HepG2 (cell line): Measurements from ENCODE around the gene CBLN3. TPM values are rescaled to one million over a fixed set of nuclear protein-coding genes. Genes with fewer than 3 reads are reported as not detected.

Experiments used
- E2F2 ChIP-seq: sonication (generic); formaldehyde crosslinking; IDR thresholded peaks from 2 replicates; pipeline ENCODE4 v1.4.0; 2020; ENCODE audit warnings: missing genetic modification reagents, borderline replicate concordance
- FOXC1 ChIP-seq: sonication (generic); formaldehyde crosslinking; IDR thresholded peaks from 2 replicates; pipeline ENCODE4 v1.8.0; 2022; ENCODE audit warnings: mild to moderate bottlenecking, missing genetic modification reagents, borderline replicate concordance
- KLF16 ChIP-seq, 2 experiments: sonication (generic) in 1 of 2; formaldehyde crosslinking in 1 of 2; IDR thresholded peaks; 2 replicates each; pipeline versions ENCODE4 v1.6.1 to v1.8.0; 2016 to 2023; ENCODE audit warnings: missing genetic modification reagents in 2 of 2, missing compliant biosample characterization in 1 of 2
- RBM22 ChIP-seq: fragments of 200-400 bp; formaldehyde crosslinking; optimal IDR thresholded peaks from 2 replicates; pipeline ENCODE3; 2017; ENCODE audit warnings: mild to moderate bottlenecking, low read length, moderate library complexity
- SRF ChIP-seq: IDR thresholded peaks from 2 replicates; pipeline ENCODE4 v1.6.1; 2011; ENCODE audit warnings: mild to moderate bottlenecking, low read depth, low read length, moderate library complexity
- TARDBP ChIP-seq: sonication (generic); formaldehyde crosslinking; IDR thresholded peaks from 2 replicates; pipeline ENCODE4 v1.8.0; 2022; ENCODE audit warnings: mild to moderate bottlenecking, missing genetic modification reagents
- TRAFD1 ChIP-seq: sonication (generic); formaldehyde crosslinking; IDR thresholded peaks from 2 replicates; pipeline ENCODE4 v1.5.1; 2020; ENCODE audit warnings: missing genetic modification reagents, mild to moderate bottlenecking, borderline replicate concordance
- YY1 ChIP-seq: IDR thresholded peaks from 2 replicates; pipeline ENCODE4 v1.6.1; 2011; ENCODE audit warnings: low read length, low read depth, moderate library complexity, mild to moderate bottlenecking; ENCODE audit not compliant: insufficient read depth, insufficient replicate concordance
- ZBTB40 ChIP-seq, 2 experiments: fragments of 450-650 bp in 1 of 2; sonication (generic) in 1 of 2; formaldehyde crosslinking in 1 of 2; IDR thresholded peaks; 2 replicates each; pipeline versions ENCODE4 v1.6.1 to v1.8.0; 2016 to 2022; ENCODE audit warnings: antibody characterized with exemption in 1 of 2, mild to moderate bottlenecking in 1 of 2, missing genetic modification reagents in 1 of 2
- ZFP36L1 ChIP-seq: sonication (generic); formaldehyde crosslinking; IDR thresholded peaks from 2 replicates; pipeline ENCODE4 v1.8.0; 2022; ENCODE audit warnings: mild to moderate bottlenecking, missing genetic modification reagents, moderate library complexity
- ZNF10 ChIP-seq: sonication (generic); formaldehyde crosslinking; IDR thresholded peaks from 2 replicates; pipeline ENCODE4 v1.4.0; 2020; ENCODE audit warnings: mild to moderate bottlenecking, low read depth, missing genetic modification reagents, borderline replicate concordance
- ZNF337 ChIP-seq: sonication (generic); formaldehyde crosslinking; IDR thresholded peaks from 2 replicates; pipeline ENCODE4 v1.5.1; 2020; ENCODE audit warnings: missing genetic modification reagents, low read depth, mild to moderate bottlenecking, borderline replicate concordance
- ZNF446 ChIP-seq: sonication (generic); formaldehyde crosslinking; IDR thresholded peaks from 2 replicates; pipeline ENCODE4 v1.5.0; 2020; ENCODE audit warnings: mild to moderate bottlenecking, missing genetic modification reagents
- ZNF740 ChIP-seq: sonication (generic); formaldehyde crosslinking; IDR thresholded peaks from 2 replicates; pipeline ENCODE4 v1.4.0; 2020; ENCODE audit warnings: missing genetic modification reagents
- ZNF792 ChIP-seq: IDR thresholded peaks from 2 replicates; pipeline ENCODE4 v1.6.1; 2016
- ZNF850 ChIP-seq: sonication (generic); formaldehyde crosslinking; conservative IDR thresholded peaks from 2 replicates; pipeline ENCODE4 v1.9.0; 2021; ENCODE audit warnings: mild to moderate bottlenecking, missing genetic modification reagents
- polyA plus RNA-seq, 8 experiments: library from polyadenylated mRNA; depleted of rRNA in 3 of 8; stranded (reverse) in 7 of 8; unstranded in 1 of 8; fragments of >200 nt; fragmentation: Illumina TruSeq in 4 of 8; extraction: Trizol in 4 of 8; gene quantifications; 2 replicates each; pipeline versions ENCODE4 v1.2.1 to v1.2.3, GENCODE V29; 2011 to 2016; ENCODE audit warnings: low read depth in 4 of 8, missing spikeins in 1 of 8, mixed read lengths in 1 of 8; ENCODE audit not compliant: insufficient read depth in 1 of 8
- total RNA-seq, 5 experiments: library from RNA; depleted of rRNA; stranded (reverse); fragments of >200 nt; fragmentation: Illumina TruSeq; extraction: Trizol; gene quantifications; 2 replicates each; pipeline ENCODE4 v1.2.3, GENCODE V29; 2016; ENCODE audit warnings: low read depth in 1 of 5

The CBLN3 gene
- total and polyA plus RNA-seq, 2 of the 13 experiments (the other 11 are each of a cell fraction or from before 2014, with no cell fraction given): 0.66 to 0.98 TPM

GRCh38 chr14:24430143-24430681, 744 bp upstream of the CBLN3 start (continued):
- TF ChIP-seq E2F2 (CRISPR knock-in tag): no peak
- peak; percentile 69; the same call in 1 of the 2 replicates for TF ChIP-seq ZNF740 (CRISPR knock-in tag)
- peak; percentile 55; the same call in 1 of the 2 replicates for TF ChIP-seq TARDBP
- TF ChIP-seq ZNF446 (CRISPR knock-in tag): no peak
- TF ChIP-seq FOXC1: peak; percentile 66
- TF ChIP-seq ZNF10 (CRISPR knock-in tag): no peak
- peak; percentile 55 for TF ChIP-seq RBM22
- no peak for TF ChIP-seq ZBTB40 (IDR thresholded peaks at IDR 0.05)
- no peak for TF ChIP-seq ZBTB40 (CRISPR knock-in tag; IDR thresholded peaks at IDR 0.05)
- TF ChIP-seq ZFP36L1: no peak
- TF ChIP-seq YY1: peak; percentile 36
- TF ChIP-seq ZNF792 (CRISPR knock-in tag): 0 out of 2 replicates have a peak, but pooled peaks have one; percentile 18
- TF ChIP-seq ZNF337: no peak
- 0 out of 2 replicates have a peak, but pooled peaks have one; percentile 72 for TF ChIP-seq TRAFD1 (CRISPR knock-in tag)
- no peak for TF ChIP-seq KLF16 (CRISPR knock-in tag; IDR thresholded peaks at IDR 0.05)
- TF ChIP-seq SRF: no peak
- no peak for TF ChIP-seq ZNF850 (CRISPR knock-in tag)
